GM19467 (cell line): ENCODE measurements around the gene ATP6V1A.
A peak's percentile ranks its signal among the peaks of the same experiment; 100 is the strongest.

Experiments used
- ATAC-seq: cut with Tn5 transposase; IDR thresholded peaks from one replicate; pipeline ENCODE4 v1.9.1; 2021; ENCODE audit warnings: mild to moderate bottlenecking, moderate library complexity; ENCODE audit not compliant: unreplicated experiment

The ATP6V1A gene

DNA sequence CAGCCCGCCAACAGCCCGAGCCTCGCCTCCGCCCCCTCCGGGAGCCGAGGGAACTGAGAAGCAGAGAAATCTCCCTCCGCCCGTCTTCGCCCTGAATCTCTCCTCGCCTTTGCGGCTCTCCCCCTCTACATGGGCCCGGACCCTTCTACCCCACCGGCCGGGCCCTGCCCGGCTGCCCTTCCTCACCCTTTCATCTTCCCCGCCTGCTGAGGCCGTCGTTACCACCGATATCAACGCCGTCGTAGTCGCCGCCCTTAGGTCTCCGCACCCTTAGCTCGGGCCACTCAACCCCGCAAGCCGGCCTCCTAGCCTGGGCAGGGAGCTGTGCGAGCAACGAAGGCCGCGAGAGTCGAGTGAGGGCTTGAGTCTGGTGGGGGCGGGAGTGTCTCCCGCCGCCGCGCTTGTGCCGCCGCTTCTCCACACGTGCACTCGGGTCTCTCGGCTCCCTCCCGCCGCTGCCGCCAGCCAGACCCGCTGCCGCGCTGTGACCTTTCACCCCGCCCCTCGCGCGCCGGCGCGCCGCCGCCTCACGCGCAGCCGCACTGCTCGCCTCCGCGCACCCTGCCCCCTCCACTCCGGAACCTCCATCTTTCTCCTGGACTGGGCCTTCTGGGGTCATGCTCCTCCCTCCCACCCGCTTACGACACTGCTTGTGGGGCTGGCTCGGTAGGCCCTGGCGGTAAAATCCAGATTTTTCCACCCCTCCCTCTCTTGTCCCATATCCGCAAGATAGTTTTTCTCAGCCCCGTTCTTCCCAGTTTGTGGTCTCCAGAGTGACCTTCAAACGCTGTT is 883 bp upstream of the ATP6V1A start, which contains the start of gene NAA50:
Gene NAA50, minus strand, starts transcription at position 494 of the 792 bp plus-strand sequence. Its CDS starts 300 bp downstream, at position 194.
- peak; percentile 47 for ATAC-seq

DNA sequence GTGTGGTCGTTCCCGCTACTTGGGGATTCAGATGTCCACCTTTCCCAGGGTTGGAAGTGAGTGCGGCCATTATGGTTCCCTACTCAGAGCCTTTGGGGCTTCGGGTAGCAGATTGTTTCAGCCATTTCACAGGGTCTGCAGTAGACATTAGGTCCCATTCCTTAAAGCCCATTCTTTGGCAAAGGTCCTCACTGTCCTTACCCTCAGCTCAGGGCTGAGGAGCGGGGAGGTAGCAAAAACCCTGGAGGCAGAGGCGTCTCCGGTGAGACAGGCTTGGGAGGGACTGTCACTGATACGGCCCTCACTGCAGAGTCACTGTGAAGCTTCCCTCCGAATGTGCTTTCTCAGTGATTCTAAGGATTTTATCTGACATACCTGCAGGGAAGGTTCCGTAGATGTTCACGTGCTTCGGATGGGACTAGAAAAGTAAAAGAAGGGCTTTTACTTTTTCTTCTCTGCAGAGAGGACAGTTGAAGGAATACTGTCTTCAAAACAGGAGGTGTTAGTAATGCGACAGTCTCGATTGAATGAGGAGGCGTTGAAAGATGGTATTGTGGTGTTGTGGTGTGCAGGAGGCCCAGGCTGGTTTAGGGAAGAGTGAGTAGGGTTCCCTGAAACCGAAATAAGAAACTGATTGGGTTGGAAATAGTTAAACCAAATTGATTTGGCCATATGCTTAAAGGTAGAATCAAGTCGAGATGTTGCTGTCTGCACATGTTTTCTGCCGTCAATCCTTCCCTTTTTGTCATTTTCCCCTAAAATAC is 630 bp downstream of the ATP6V1A start:
- ATAC-seq = no peak

DNA sequence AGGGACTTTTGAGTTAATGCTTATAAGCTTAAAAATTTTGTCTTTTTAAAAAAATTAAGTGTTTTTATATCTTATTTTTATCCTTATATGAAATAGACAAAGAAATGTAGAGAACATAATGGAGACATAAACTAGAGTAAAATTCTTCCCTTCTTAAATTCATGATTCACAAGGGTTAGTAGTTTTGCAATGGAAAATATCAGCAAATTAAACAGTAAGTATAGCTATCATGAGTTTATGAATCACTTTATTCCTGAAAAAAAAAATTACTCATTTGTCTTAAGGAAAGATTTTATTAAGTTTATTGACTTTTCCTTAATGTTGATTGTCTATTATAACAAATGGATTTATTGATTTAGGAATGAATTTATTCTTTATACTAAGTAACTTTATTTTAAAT is 4.3 kb downstream of the ATP6V1A start:
- no peak for ATAC-seq

DNA sequence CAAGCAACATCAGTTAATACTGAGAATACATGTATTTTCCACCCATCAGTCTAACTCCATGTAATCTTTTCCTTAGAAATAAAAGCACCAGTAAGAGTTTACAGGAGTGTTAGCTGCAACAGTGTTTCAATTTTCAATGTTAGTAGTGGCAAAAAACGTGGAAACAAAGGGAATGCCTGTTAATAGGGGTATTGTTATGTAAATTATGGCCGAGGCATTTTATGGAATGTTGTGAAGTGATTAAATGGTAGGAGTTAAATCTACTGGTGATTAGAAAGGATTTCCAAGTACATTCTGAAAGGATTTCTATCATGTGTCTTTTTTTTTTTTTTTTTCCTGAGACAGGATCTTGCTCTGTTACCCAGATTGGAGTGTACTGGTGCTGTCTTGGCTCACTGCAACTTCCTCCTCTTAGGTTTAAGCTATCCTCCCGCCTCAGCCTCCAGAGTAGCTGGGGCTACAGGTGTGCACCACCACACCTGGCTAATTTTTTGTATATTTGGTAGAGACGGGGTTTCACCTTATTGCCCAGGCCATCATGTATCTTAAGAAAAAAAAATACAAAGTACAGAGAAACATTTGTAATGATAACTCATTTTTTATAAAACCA is 6.6 kb downstream of the ATP6V1A start:
- no peak for ATAC-seq

DNA sequence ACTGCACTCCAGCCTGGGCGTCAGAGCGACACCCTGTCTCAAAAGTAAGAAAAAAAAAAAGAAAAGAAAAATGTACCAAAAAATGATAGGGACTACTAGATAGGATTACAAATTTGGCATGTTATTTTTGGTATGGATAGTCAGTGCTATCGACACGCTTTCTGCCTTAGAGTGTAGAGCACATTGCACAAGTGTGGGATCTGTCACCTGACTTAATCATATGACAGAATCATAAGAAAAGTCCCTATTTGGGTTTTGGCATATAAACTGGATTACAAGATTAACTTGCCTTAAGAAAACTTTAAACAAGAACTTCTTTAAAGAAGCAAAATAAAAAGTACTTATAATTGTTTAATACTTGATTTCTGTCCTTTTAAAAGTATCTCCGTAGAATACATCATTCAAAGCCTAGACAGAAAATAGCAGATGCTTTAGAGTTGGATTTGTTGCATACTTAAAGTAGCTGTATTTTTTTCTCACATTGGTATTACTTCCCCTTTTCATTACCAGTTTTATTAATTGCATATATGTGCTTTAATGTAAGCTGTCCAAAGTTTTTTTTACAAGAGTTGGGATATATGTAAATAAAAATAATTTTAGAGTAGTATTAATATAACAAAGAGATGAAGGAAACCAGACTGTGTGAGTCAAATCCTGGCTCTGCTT is 7.8 kb downstream of the ATP6V1A start:
- no peak for ATAC-seq

DNA sequence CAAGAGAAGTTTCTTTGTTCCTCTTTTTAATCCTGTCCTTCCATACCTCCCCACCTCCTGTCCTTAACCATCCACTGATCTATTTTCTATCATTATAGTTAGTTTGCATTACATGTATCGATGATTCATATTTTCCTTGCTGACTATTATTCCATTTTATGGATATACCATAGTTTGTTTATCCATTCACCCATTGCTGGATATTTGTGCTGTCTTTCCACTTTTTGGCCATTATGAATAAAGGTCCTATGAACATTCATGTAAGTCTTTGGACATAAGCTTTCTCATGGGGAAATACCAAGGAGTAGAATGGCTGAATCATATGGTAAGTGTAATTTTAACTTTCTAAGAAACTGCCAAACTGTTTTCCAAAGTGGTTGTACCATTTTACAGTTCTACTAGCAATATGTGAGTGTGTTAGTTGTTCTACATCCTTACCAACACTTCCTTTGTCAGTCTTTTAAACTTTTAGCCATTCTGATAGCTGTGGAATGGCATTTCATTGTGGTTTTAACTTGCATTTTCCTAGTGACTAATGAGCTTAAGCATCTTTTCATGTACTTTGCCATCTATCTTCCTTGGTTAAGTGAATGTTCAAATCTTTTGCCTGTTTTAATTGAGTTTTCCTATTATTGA is 11.7 kb downstream of the ATP6V1A start:
- no peak for ATAC-seq

DNA sequence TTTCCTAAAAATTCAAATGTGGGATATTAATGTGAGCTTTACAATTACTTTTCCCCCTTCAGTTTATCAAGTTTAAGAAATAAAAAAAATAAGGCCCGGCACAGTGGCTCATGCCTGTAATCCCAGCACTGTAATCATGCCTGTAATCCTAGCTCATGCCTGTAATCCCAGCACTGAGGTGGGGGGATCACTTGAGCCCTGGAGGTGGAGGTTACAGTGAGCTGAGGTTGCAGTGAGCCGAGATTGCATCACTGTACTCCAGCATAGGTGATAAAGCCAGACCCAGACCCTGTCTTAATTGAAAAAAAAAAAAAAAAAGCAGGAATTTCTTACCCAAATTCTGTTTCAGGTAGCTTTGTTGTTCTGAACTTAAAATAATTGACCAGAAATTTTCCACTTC is 17.9 kb downstream of the ATP6V1A start:
- ATAC-seq = no peak

DNA sequence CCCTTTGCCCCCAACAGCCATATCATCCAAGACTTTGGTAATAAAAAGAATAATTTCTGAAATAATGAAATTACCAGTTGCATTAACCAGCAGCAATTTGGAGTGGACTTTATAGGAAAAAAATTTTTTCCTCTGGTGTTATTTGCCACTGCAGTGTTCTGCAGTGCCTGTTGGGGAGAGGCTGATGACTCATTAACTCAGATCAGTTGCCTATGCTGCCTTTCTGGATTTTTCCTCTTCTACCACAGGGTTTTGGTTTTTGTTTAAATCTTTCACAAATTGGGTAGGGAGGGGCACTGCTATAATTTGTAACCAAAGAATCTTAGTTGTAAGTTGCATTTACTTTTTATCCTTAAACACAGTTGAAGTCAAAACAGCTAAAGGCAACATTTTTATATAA is 22.7 kb downstream of the ATP6V1A start:
- ATAC-seq = peak; percentile 68

DNA sequence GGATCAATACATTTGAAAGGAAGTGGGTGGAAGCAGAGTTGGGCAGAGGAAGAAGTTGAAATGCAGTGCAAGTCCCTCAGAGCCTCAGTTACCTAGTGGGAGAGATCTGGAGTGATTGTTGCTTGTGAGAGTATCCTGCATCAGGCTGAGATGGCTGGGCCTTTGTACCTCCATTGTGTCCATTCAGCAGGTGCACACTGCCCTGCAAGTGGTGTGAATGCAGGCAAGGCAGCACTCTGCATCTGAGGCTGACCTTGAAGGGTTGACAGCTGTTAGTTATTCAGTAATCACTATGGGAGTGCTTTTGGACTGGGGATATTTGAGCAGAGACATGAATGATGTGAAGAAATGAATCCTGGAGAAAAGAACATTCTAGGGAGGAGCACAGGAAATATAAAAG is 25.2 kb downstream of the ATP6V1A start:
- ATAC-seq = no peak

DNA sequence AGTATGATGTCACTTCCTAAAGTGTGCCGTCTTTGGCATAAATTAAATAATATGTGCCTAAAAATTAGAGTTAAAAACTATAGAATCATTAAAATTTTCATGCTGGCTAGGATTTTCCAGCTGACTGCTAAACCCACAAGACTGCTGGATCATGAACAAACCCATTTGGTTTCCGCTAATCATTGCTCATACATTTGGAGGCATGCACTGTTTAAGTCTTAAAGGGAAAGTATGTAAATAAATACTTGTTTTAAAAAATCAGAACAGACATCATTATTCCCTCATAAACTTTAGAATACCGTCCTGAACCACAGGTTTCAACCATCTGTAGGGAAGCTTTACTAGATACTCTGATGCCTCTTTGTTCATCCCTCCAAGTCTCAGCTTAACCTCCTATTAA is 26.5 kb downstream of the ATP6V1A start:
- ATAC-seq = no peak

DNA sequence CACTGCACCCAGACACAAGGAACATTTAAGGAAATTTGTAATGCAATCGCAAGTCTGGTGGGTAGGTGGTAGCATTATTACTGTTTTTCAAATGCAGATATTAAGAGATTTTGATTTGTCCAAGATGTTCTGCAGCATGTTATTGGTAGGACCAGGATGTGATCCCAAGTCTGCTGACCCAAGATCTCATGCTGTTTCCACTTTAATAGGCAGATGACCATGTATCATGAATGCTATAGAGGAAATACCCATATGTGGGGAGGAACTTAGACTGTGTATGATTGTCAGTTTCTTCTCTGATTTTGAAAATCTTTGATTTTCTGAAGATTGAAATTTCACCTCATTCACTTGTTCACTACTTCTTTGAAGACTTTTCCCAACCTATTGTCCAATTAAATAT is 28.7 kb downstream of the ATP6V1A start:
- no peak for ATAC-seq

DNA sequence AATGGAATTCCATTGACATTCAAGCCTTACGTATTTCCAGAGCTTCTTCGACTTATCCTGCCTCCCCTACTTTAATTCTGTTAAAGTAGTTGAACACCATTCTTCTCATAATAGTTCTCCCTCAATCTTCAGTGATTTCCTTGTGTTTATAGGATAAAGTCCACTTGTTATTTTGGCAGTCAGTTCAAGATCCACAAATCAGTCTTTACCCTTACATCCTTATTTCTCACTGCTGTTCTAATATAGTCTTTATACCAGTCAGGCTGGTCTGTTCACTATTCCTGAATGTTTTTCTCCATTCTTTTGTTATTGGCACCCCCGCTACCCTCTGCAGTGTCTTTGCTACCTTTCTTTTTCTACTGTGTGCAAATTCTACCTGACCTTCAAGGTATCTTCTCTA is 29.7 kb downstream of the ATP6V1A start:
- no peak for ATAC-seq

DNA sequence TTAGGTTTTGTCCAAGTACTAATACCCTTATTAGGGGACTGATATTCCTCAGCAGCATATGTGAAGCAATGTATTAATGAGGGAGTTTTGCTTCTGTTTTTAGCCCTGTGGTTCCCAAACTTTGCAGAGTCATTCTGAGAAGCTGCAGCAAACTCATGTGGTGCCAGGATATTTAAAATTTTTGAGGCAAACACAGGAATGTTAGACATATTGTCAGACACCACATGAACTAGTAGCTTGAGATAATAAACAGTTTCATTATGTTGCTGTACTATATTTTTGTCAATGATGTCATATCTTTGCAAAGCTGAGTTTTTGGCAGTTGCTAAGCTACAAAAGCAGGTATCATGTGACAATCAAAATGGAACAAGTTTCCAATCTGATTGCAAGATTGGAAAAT is 36.6 kb downstream of the ATP6V1A start:
- no peak for ATAC-seq

DNA sequence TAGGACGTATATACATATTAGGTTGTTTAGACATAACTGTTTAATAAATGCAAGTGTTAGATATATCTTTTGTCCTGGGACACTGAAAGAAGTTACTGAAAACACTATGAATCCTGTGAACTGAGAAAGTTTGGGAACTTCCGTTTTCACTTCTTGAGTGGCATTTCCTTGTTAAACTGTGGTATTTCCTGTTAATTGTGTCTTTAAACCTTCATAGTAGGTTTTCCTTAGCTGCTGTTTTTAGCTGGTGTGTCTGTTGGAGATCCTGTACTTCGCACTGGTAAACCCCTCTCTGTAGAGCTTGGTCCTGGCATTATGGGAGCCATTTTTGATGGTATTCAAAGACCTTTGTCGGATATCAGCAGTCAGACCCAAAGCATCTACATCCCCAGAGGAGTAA is 37.1 kb downstream of the ATP6V1A start:
- no peak for ATAC-seq

DNA sequence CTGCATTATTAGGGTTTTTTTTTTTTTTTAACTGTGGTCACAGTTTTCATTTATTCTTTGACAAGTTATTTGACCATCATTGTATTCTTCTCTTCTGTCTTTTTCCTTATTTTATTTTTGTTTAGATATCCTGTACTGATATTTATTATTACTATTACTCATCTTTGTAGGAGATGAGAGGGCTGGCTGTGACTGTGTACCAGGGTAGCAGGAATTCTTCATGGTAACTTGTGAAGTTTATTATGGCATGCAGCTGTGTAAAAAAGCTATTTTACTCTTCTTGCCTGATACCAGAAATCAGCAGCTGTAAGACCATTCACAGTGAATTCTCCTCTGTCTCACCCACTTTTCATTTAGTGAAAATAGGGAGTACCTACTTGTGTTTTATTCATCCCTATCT is 44.5 kb downstream of the ATP6V1A start:
- ATAC-seq = no peak

DNA sequence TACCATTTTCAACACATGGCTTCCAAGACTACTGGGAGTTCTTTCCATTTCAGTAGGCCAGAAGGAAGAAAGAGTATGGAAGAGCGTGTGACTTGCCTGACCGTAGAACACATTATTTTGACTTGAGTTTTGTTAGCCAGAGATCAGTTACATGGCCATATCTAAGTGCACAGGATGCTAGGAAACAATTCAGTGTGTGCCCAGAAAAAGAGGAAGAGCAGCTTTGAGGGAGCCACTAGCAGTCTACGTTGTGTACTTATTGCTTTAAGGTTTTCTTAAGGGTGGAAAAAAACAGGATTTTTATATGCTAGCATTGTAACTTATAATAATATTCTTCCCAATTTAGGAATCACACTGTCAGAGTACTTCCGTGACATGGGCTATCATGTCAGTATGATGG is 47.7 kb downstream of the ATP6V1A start:
- ATAC-seq = no peak

DNA sequence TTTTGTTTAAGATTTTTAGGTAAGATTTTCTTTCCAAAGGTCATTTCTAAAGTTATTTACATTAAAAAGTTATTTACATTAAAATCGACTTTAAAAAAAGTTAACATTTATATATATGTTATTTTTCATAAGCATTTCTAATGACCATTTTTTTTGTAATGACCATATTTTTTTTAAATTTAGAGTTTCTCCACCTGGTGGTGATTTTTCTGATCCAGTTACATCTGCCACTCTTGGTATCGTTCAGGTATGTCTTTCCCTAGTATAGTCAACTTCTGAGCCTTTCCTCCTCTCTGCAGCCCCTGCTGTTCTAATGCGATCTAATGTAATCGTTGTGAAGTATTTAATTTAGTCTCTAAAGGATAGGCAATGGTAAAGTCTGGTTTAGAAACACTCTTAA is 48.9 kb downstream of the ATP6V1A start:
- no peak for ATAC-seq

DNA sequence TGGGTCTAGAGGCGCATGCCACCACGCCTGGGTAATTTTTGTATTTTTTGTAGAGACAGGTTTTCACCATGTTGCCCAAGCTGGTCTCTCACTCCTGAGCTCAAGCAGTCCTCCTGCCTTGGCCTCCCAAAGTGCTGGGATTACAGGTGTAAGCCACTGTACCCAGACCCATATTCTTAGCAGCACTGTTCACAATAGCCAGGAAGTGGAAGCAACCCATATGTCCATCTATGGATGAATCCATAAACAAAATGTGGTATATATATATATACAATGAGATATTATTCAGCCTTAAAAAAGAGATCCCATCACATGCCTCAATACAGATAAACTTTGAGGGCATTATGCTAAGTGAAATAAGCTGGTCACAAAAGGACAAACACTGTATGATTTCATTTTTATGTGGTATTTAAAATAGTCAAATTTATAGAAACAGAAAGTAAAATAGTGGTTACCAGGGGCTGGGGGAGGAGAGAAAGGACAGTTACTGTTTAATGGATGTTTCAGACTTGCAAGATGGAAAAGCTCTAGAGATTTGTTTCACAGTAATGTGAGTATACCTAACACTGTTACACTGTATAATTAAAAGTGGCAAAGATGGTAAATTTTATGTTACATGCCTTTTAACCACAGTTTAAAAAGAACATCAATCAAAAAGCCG is 56.1 kb downstream of the ATP6V1A start:
- peak; percentile 76 for ATAC-seq

DNA sequence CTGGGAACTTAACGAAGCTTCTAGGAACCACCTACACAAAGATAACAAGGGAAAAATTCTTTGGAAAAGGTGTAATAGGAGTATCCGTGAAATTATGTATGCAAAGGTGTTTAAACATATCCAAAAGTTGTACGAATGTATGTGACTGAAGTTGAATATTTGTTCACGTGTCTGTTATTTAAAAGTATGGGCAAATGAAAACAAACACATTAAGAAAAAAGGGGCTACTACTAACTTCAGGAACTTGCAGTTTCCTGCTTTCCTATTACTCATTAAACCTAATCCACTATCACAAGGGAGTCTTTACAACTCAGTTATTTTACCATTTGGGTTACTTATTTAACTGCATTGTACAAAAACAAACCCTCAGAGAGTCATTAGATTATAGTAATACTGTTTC is 57.8 kb downstream of the ATP6V1A start:
- ATAC-seq = no peak

DNA sequence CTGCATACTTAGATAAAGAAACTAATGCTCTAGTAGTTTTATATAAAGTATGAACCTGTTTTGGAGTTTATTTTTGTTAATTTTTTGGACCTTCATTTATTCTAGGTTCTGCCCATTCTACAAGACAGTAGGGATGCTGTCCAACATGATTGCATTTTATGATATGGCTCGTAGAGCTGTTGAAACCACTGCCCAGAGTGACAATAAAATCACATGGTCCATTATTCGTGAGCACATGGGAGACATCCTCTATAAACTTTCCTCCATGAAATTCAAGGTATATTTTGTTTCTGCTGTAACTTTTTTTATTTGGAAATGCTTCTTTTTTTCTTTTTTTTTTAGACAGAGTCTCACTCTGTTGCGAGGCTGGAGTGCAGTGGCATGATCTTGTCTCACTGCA is 58.4 kb downstream of the ATP6V1A start:
- ATAC-seq = no peak
